Measurements from ENCODE around the gene PRKAR1B.
"Not testable (repeated sequence)": the region's sequence is repeated elsewhere in the genome, so short reads cannot be mapped to it uniquely, and the experiment has no call there.

Gene PRKAR1B

GRCh38 chr7:569071-569855 lies 157.8 kb downstream of the PRKAR1B start:
- no peak for DNase-seq

- DNase-seq, result no peak
Measured at GRCh38 chr7:568031-568951, 158.8 kb downstream of the PRKAR1B start.

- DNase-seq, result no peak
Measured at GRCh38 chr7:567305-567883, 159.7 kb downstream of the PRKAR1B start.

GRCh38 chr7:566100-566499 lies 161.0 kb downstream of the PRKAR1B start:
- DNase-seq, result no peak

GRCh38 chr7:564176-564865 lies 162.8 kb downstream of the PRKAR1B start:
- DNase-seq, result no peak

- no peak for DNase-seq
Measured at GRCh38 chr7:563629-564170, 163.4 kb downstream of the PRKAR1B start.

- no peak for DNase-seq
Measured at GRCh38 chr7:562789-563628, 164.1 kb downstream of the PRKAR1B start.

- no peak for DNase-seq
Measured at GRCh38 chr7:562374-562675, 164.8 kb downstream of the PRKAR1B start.

- DNase-seq, result no peak
Measured at GRCh38 chr7:561631-562373, 165.3 kb downstream of the PRKAR1B start.

GRCh38 chr7:560966-561630 lies 166.0 kb downstream of the PRKAR1B start:
- DNase-seq, result no peak

- no peak for DNase-seq
Measured at GRCh38 chr7:559396-559705, 167.7 kb downstream of the PRKAR1B start.

- no peak for DNase-seq
Measured at GRCh38 chr7:557558-557881, 169.6 kb downstream of the PRKAR1B start.

- DNase-seq, result no peak
Measured at GRCh38 chr7:556837-557557, 170.1 kb downstream of the PRKAR1B start.

- DNase-seq, result no peak
Measured at GRCh38 chr7:556291-556826, 170.7 kb downstream of the PRKAR1B start.

GRCh38 chr7:555551-556160 lies 171.4 kb downstream of the PRKAR1B start:
- no peak for DNase-seq

- DNase-seq, result no peak
Measured at GRCh38 chr7:553636-554111, 173.4 kb downstream of the PRKAR1B start.

GRCh38 chr7:552868-553635 lies 174.0 kb downstream of the PRKAR1B start:
- DNase-seq, result no peak

GRCh38 chr7:552151-552867 lies 174.8 kb downstream of the PRKAR1B start:
- not testable (repeated sequence) for DNase-seq
